ENCODE data around the gene CDH4.

Gene CDH4

GRCh38 chr20:61745397-61746146 is 493.5 kb downstream of the CDH4 start:
- no peak overlapping the region for H3K4ac ChIP-seq (ENCODE audit: low read depth, low read length)
- H3K79me1 ChIP-seq (ENCODE audit: low read length), result no peaks in the 10 kb centered on the region
- no peak overlapping the region for H3K4me3 ChIP-seq (ENCODE audit: low read depth, low read length)
- H4K12ac ChIP-seq (ENCODE audit: low read depth, low read length), result no peak overlapping the region
- no peak overlapping the region for H3K14ac ChIP-seq (ENCODE audit: low read length)
- no peak overlapping the region for H3K9ac ChIP-seq (ENCODE audit: low read length)
- WGBS (ENCODE audit: extremely low coverage, insufficient coverage, insufficient read length), result no CpG with 5 or more reads among the region's 20 CpGs
- no peak overlapping the region for H3K18ac ChIP-seq (ENCODE audit: low read length)
- DNase-seq, result no peak
- H3K36me3 ChIP-seq (ENCODE audit: control insufficient read depth in 1 of 2, insufficient read depth in 2 of 2, low read length in 2 of 2), result no peaks in the 10 kb centered on the region
- no peak overlapping the region for H2AFZ ChIP-seq (ENCODE audit: insufficient read depth, low read length, poor library complexity)
- H2BK5ac ChIP-seq (ENCODE audit: low read depth, low read length, poor library complexity), result no peak overlapping the region
- no peak overlapping the region for H2BK12ac ChIP-seq (ENCODE audit: low read length)
- no peak overlapping the region for H3K27ac ChIP-seq (ENCODE audit: low read depth, low read length)
- no peak overlapping the region for H2AK5ac ChIP-seq (ENCODE audit: low read length)
- no peaks in the 10 kb centered on the region for H3K27me3 ChIP-seq (ENCODE audit: insufficient read depth, low read length)
- no peak overlapping the region for H4K8ac ChIP-seq (ENCODE audit: low read depth, low read length)
- H3K79me2 ChIP-seq (ENCODE audit: control insufficient read depth, insufficient read depth, low read length, poor library complexity), result no peaks in the 10 kb centered on the region
- no peak overlapping the region for H2BK120ac ChIP-seq (ENCODE audit: insufficient read depth, low read length, poor library complexity)
- H3K9me3 ChIP-seq (ENCODE audit: insufficient read depth, low read depth, low read length), result peaks cover 2% of the 10 kb centered on the region
- H3K23ac ChIP-seq (ENCODE audit: low read length), result no peak overlapping the region
- no peak overlapping the region for H3K4me2 ChIP-seq (ENCODE audit: low read length)
- H4K91ac ChIP-seq (ENCODE audit: low read depth, low read length), result no peak overlapping the region
- no peaks in the 10 kb centered on the region for H3K4me1 ChIP-seq (ENCODE audit: control insufficient read depth in 1 of 2, insufficient read depth in 2 of 2, low read length in 2 of 2)

- no peak overlapping the region for H2BK5ac ChIP-seq (ENCODE audit: low read depth, low read length, poor library complexity)
- H3K36me3 ChIP-seq (ENCODE audit: control insufficient read depth in 1 of 2, insufficient read depth in 2 of 2, low read length in 2 of 2), result no peaks in the 10 kb centered on the region
- H3K9me3 ChIP-seq (ENCODE audit: insufficient read depth, low read depth, low read length), result peaks cover 3% of the 10 kb centered on the region
- WGBS (ENCODE audit: extremely low coverage, insufficient coverage, insufficient read length), result no CpG with 5 or more reads among the region's 11 CpGs
- no peaks in the 10 kb centered on the region for H3K79me1 ChIP-seq (ENCODE audit: low read length)
- no peak overlapping the region for H3K4me2 ChIP-seq (ENCODE audit: low read length)
- no peak overlapping the region for H2AK5ac ChIP-seq (ENCODE audit: low read length)
- no peak overlapping the region for H3K9ac ChIP-seq (ENCODE audit: low read length)
- H4K91ac ChIP-seq (ENCODE audit: low read depth, low read length), result no peak overlapping the region
- no peak overlapping the region for H2AFZ ChIP-seq (ENCODE audit: insufficient read depth, low read length, poor library complexity)
- DNase-seq, result no peak
- H3K18ac ChIP-seq (ENCODE audit: low read length), result no peak overlapping the region
- H4K12ac ChIP-seq (ENCODE audit: low read depth, low read length), result no peak overlapping the region
- no peaks in the 10 kb centered on the region for H3K79me2 ChIP-seq (ENCODE audit: control insufficient read depth, insufficient read depth, low read length, poor library complexity)
- H3K4ac ChIP-seq (ENCODE audit: low read depth, low read length), result no peak overlapping the region
- H3K4me1 ChIP-seq (ENCODE audit: control insufficient read depth in 1 of 2, insufficient read depth in 2 of 2, low read length in 2 of 2), result no peaks in the 10 kb centered on the region
- H3K27ac ChIP-seq (ENCODE audit: low read depth, low read length), result no peak overlapping the region
- H3K4me3 ChIP-seq (ENCODE audit: low read depth, low read length), result no peak overlapping the region
- H3K27me3 ChIP-seq (ENCODE audit: insufficient read depth, low read length), result no peaks in the 10 kb centered on the region
- no peak overlapping the region for H2BK120ac ChIP-seq (ENCODE audit: insufficient read depth, low read length, poor library complexity)
- H3K23ac ChIP-seq (ENCODE audit: low read length), result no peak overlapping the region
- no peak overlapping the region for H3K14ac ChIP-seq (ENCODE audit: low read length)
- no peak overlapping the region for H4K8ac ChIP-seq (ENCODE audit: low read depth, low read length)
- no peak overlapping the region for H2BK12ac ChIP-seq (ENCODE audit: low read length)
Observed at GRCh38 chr20:61746147-61746646, 494.1 kb downstream of the CDH4 start.

GRCh38 chr20:61746781-61747180 is 494.7 kb downstream of the CDH4 start:
- WGBS (ENCODE audit: extremely low coverage, insufficient coverage, insufficient read length), result no CpG with 5 or more reads among the region's 12 CpGs
- H2BK5ac ChIP-seq (ENCODE audit: low read depth, low read length, poor library complexity), result no peak overlapping the region
- no peaks in the 10 kb centered on the region for H3K36me3 ChIP-seq (ENCODE audit: control insufficient read depth in 1 of 2, insufficient read depth in 2 of 2, low read length in 2 of 2)
- no peaks in the 10 kb centered on the region for H3K4me1 ChIP-seq (ENCODE audit: control insufficient read depth in 1 of 2, insufficient read depth in 2 of 2, low read length in 2 of 2)
- H3K4me3 ChIP-seq (ENCODE audit: low read depth, low read length), result no peak overlapping the region
- H3K9me3 ChIP-seq (ENCODE audit: insufficient read depth, low read depth, low read length), result peaks cover 3% of the 10 kb centered on the region
- no peak overlapping the region for H3K27ac ChIP-seq (ENCODE audit: low read depth, low read length)
- H2BK120ac ChIP-seq (ENCODE audit: insufficient read depth, low read length, poor library complexity), result no peak overlapping the region
- no peak overlapping the region for H3K4me2 ChIP-seq (ENCODE audit: low read length)
- no peak overlapping the region for H4K91ac ChIP-seq (ENCODE audit: low read depth, low read length)
- H3K18ac ChIP-seq (ENCODE audit: low read length), result no peak overlapping the region
- H3K27me3 ChIP-seq (ENCODE audit: insufficient read depth, low read length), result no peaks in the 10 kb centered on the region
- H3K23ac ChIP-seq (ENCODE audit: low read length), result no peak overlapping the region
- H4K8ac ChIP-seq (ENCODE audit: low read depth, low read length), result no peak overlapping the region
- H2AK5ac ChIP-seq (ENCODE audit: low read length), result no peak overlapping the region
- no peak overlapping the region for H4K12ac ChIP-seq (ENCODE audit: low read depth, low read length)
- H2BK12ac ChIP-seq (ENCODE audit: low read length), result no peak overlapping the region
- no peak for DNase-seq
- H3K9ac ChIP-seq (ENCODE audit: low read length), result no peak overlapping the region
- H3K79me1 ChIP-seq (ENCODE audit: low read length), result no peaks in the 10 kb centered on the region
- H3K4ac ChIP-seq (ENCODE audit: low read depth, low read length), result no peak overlapping the region
- H3K14ac ChIP-seq (ENCODE audit: low read length), result no peak overlapping the region
- H3K79me2 ChIP-seq (ENCODE audit: control insufficient read depth, insufficient read depth, low read length, poor library complexity), result no peaks in the 10 kb centered on the region
- no peak overlapping the region for H2AFZ ChIP-seq (ENCODE audit: insufficient read depth, low read length, poor library complexity)

GRCh38 chr20:61748376-61748775 is 496.3 kb downstream of the CDH4 start:
- Histone ChIP-seq H2BK120ac (ENCODE audit: insufficient read depth, low read length, poor library complexity) (no peak overlapping the region), H3K23ac (ENCODE audit: low read length) (no peak overlapping the region), H3K27ac (ENCODE audit: low read depth, low read length) (no peak overlapping the region), H2AFZ (ENCODE audit: insufficient read depth, low read length, poor library complexity) (no peak overlapping the region), H3K9me3 (ENCODE audit: insufficient read depth, low read depth, low read length) (peaks cover 3% of the 10 kb centered on the region), H3K27me3 (ENCODE audit: insufficient read depth, low read length) (no peaks in the 10 kb centered on the region), H2BK5ac (ENCODE audit: low read depth, low read length, poor library complexity) (no peak overlapping the region), H3K4me3 (ENCODE audit: low read depth, low read length) (no peak overlapping the region), H3K79me2 (ENCODE audit: control insufficient read depth, insufficient read depth, low read length, poor library complexity) (no peaks in the 10 kb centered on the region), H3K14ac (ENCODE audit: low read length) (no peak overlapping the region), H2AK5ac (ENCODE audit: low read length) (no peak overlapping the region), H3K18ac (ENCODE audit: low read length) (no peak overlapping the region), H3K79me1 (ENCODE audit: low read length) (no peaks in the 10 kb centered on the region), H2BK12ac (ENCODE audit: low read length) (no peak overlapping the region), H4K8ac (ENCODE audit: low read depth, low read length) (no peak overlapping the region), H4K91ac (ENCODE audit: low read depth, low read length) (no peak overlapping the region), H3K4ac (ENCODE audit: low read depth, low read length) (no peak overlapping the region), H3K9ac (ENCODE audit: low read length) (no peak overlapping the region), H3K4me1 (ENCODE audit: control insufficient read depth in 1 of 2, insufficient read depth in 2 of 2, low read length in 2 of 2) (peaks cover 0 to under 1% of the 10 kb centered on the region in 2 experiments), H3K36me3 (ENCODE audit: control insufficient read depth in 1 of 2, insufficient read depth in 2 of 2, low read length in 2 of 2) (no peaks in the 10 kb centered on the region), H4K12ac (ENCODE audit: low read depth, low read length) (no peak overlapping the region), H3K4me2 (ENCODE audit: low read length) (no peak overlapping the region)
- no peak for DNase-seq
- WGBS (ENCODE audit: extremely low coverage, insufficient coverage, insufficient read length), result no CpG with 5 or more reads among the region's 3 CpGs
